ENCODE results near the gene ANXA7.
"Not testable (repeated sequence)": the region's sequence is repeated elsewhere in the genome, so short reads cannot be mapped to it uniquely, and the experiment has no call there.

Gene ANXA7

DNA sequence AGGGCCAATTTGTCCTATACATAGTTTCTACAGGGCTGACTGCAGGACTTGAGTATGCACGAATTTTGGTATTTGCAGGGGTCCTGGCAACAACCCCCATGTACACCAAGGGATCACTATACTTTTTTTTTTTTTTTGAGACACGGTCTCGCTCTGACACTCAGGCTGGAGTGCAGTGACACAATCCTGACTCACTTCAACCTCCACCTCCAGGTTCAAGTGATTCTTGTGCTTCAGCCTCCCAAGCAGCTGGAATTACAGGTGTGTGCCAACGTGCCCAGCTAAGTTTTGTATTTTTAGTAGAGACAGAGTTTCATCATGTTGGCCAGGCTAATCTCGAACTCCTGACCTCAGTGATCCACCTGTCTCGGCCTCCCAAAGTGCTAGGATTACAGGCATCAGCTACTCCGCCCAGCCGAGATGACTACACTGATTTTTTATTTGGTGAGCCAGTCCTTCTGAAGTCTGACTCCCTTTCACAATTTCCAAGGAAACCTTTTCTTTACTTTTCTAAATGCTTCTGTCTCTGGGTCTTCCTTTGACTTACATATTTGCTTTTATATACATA lies 75.0 kb downstream of the ANXA7 start:
- DNase-seq (ENCODE audit: low read depth), result no peak

- DNase-seq (ENCODE audit: low read depth), result no peak
These were observed 80.7 kb downstream of the ANXA7 start for GRCh38 chr10:73333202-73333601.

- DNase-seq (ENCODE audit: low read depth), result no peak
These were observed 81.5 kb downstream of the ANXA7 start for GRCh38 chr10:73332379-73332778.

- not testable (repeated sequence) for DNase-seq (ENCODE audit: low read depth)
These were observed 85.3 kb downstream of the ANXA7 start for GRCh38 chr10:73328523-73328922.

DNA sequence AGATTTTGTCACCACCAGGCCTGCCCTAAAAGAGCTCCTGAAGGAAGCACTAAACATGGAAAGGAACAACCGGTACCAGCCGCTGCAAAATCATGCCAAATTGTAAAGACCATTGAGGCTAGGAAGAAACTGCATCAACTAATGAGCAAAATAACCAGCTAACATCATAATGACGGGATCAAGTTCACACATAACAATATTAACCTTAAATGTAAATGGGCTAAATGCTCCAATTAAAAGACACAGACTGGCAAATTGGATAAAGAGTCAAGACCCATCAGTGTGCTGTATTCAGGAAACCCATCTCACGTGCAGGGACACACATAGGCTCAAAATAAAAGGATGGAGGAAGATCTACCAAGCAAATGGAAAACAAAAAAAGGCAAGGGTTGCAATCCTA lies 88.6 kb downstream of the ANXA7 start:
- not testable (repeated sequence) for DNase-seq (ENCODE audit: low read depth)
